SU-DHL-6 (cell line): Measurements from ENCODE around the gene PSAPL1.

Experiments used
- CTCF ChIP-seq: fragments of 200-600 bp; sonication (generic); IDR thresholded peaks from one replicate; pipeline ENCODE4 v1.5.1; 2017; ENCODE audit warnings: antibody characterized with exemption, mild to moderate bottlenecking, low read length, moderate library complexity; ENCODE audit not compliant: insufficient read depth, poor library complexity, severe bottlenecking
- EZH2phosphoT487 ChIP-seq: fragments of 200-600 bp; sonication (generic), shearing (Covaris generic); conservative IDR thresholded peaks from 2 replicates; pipeline ENCODE4 v1.6.1; 2018; ENCODE audit warnings: mild to moderate bottlenecking, antibody characterized with exemption, low read length, moderate library complexity, mixed read lengths

GRCh38 chr4:7381890-7382633 is 52.7 kb downstream of the PSAPL1 start:
- TF ChIP-seq CTCF: no peak
- no peak for TF ChIP-seq EZH2phosphoT487
